ENCODE data around the gene LRRC27. TPM values are rescaled to one million over a fixed set of nuclear protein-coding genes. Genes with fewer than 3 reads are reported as not detected.

Gene LRRC27
- total and polyA plus RNA-seq, 12 donors: 6.5 to 17.6 (median 9.9) TPM

DNA sequence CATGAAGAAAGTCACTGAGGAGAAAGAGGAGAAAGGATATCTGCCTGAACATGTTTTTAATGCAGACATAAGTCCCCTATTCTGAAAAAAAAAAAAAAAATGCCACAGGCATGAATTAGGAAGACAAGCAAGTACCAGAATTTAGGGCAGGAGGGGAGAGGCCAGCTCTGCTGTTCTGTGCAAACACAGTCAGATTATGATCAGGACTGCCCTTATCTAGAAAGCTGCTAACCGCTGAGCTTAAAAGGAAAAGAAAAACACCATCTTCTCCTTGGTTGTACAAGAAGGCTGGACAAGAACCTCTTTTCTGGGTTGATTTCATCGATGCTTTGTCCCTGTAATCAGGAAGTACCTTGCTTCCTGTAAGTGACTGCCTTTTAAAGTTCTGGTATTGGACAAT, 49.7 kb downstream of the LRRC27 start:
- no peaks in the 10 kb centered on the region for H3K36me3 ChIP-seq (replicated peaks in 1 of 2)
- 73 to 88% (median 81%) methylated on average over 2 of the region's 2 CpGs for WGBS, 4 donors
- H3K9me3 ChIP-seq (replicated peaks in 1 of 3): no peaks in the 10 kb centered on the region
- DNase-seq: no peak
- H3K4me1 ChIP-seq (replicated peaks in 1 of 2): no peaks in the 10 kb centered on the region
- H3K4me3 ChIP-seq: no peak overlapping the region
- no peaks in the 10 kb centered on the region for H3K27me3 ChIP-seq
- TF ChIP-seq POLR2A (IDR thresholded peaks at IDR 0.05) (no peak), CTCF (IDR thresholded peaks at IDR 0.05) (no peak)
- no peak overlapping the region for H3K27ac ChIP-seq
- intact Hi-C loops (cut with DNase I): loop anchor here in 1 of 2 donors (10.0 kb wide), 1 partner anchor 263 kb away; no protein-coding TSS in a partner anchor

DNA sequence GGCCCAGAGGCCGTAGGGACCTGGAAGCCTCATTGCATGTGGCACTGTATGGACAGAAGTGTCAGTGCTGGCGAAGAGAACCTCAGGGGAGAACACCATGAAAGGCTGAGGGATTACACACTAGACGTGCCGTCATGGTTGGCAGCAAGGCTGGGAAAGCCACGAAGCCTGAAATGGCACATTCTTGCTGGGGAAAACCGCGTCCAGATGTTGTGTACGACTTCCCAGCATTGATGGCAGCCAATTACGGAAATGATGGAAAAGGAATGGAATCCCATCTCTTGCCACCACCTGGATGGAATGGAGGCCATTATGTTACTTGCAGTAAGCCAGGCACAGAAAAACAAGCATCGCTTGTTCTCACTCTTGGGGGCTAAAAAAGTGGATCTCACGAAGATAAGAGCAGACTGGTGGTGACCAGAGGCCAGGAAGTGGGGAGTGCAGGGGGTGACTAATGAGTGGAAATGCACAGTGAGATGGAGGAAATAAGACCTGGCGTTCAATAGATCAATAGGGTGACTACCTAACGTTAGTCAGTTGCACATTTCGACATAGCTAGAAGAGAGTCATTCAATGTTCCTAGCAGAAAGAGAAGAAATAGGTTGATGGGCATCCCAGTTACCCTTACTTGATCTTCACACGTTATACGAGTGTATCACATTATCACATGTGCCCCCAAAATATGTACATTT, 50.4 kb downstream of the LRRC27 start:
- H3K27ac ChIP-seq: no peak overlapping the region
- DNase-seq: no peak
- intact Hi-C loops (cut with DNase I): loop anchor here in 1 of 2 donors (10.0 kb wide), 1 partner anchor 262 kb away; no protein-coding TSS in a partner anchor
- H3K4me3 ChIP-seq: no peak overlapping the region
- H3K9me3 ChIP-seq (replicated peaks in 1 of 3): no peaks in the 10 kb centered on the region
- no peaks in the 10 kb centered on the region for H3K27me3 ChIP-seq
- 84 to 94% (median 91%) methylated on average over 16 of the region's 16 CpGs for WGBS, 4 donors
- no peaks in the 10 kb centered on the region for H3K4me1 ChIP-seq (replicated peaks in 1 of 2)
- TF ChIP-seq POLR2A (IDR thresholded peaks at IDR 0.05): no peak
- TF ChIP-seq CTCF (IDR thresholded peaks at IDR 0.05): no peak
- no peaks in the 10 kb centered on the region for H3K36me3 ChIP-seq (replicated peaks in 1 of 2)

DNA sequence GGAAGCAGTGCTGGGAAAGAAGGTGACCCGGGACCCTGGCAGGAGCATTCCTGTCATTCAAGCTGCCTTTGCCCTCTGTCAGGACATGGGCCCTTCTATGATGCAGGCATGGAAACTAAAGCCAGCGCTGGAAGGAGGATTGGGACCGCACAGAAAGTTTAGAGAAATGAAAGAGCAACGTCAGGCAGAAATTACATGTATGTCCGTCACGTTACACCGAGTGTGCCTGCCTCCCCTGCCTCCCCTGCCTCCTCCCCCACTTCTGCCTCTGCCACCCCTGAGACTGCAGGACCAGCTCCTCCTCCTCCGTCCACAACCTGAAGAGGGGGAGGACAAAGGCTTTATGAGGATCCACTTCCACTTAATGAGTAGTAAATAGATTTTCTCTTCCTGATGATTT, 51.1 kb downstream of the LRRC27 start:
- Histone ChIP-seq H3K4me1 (replicated peaks in 1 of 2) (no peaks in the 10 kb centered on the region), H3K36me3 (replicated peaks in 1 of 2) (no peaks in the 10 kb centered on the region), H3K9me3 (replicated peaks in 1 of 3) (no peaks in the 10 kb centered on the region), H3K4me3 (no peak overlapping the region), H3K27ac (no peak overlapping the region), H3K27me3 (no peaks in the 10 kb centered on the region)
- no peak for DNase-seq
- 65 to 84% (median 76%) methylated on average over 8 of the region's 8 CpGs for WGBS, 4 donors
- TF ChIP-seq POLR2A (IDR thresholded peaks at IDR 0.05): no peak
- TF ChIP-seq CTCF (IDR thresholded peaks at IDR 0.05): no peak
- intact Hi-C loops (cut with DNase I): loop anchor here in 1 of 2 donors (10.0 kb wide), 1 partner anchor 262 kb away; no protein-coding TSS in a partner anchor

GRCh38 chr10:132383751-132384196, 51.8 kb downstream of the LRRC27 start:
- 77 to 87% (median 82%) methylated on average over 4 to 13 of the region's 13 CpGs for WGBS, 4 donors
- H3K27ac ChIP-seq: no peak overlapping the region
- no peak overlapping the region for H3K4me3 ChIP-seq
- H3K27me3 ChIP-seq: no peaks in the 10 kb centered on the region
- intact Hi-C loops (cut with DNase I): loop anchor here in 1 of 2 donors (10.0 kb wide), 1 partner anchor 261 kb away; no protein-coding TSS in a partner anchor
- H3K36me3 ChIP-seq (replicated peaks in 1 of 2): no peaks in the 10 kb centered on the region
- DNase-seq: peak in 2 of 7 donors; percentile 4 to 11
- H3K4me1 ChIP-seq (replicated peaks in 1 of 2): peaks cover under 1% of the 10 kb centered on the region in 2 donors
- TF ChIP-seq POLR2A (IDR thresholded peaks at IDR 0.05): no peak
- TF ChIP-seq CTCF (IDR thresholded peaks at IDR 0.05): no peak
- no peaks in the 10 kb centered on the region for H3K9me3 ChIP-seq (replicated peaks in 1 of 3)

Measured in adrenal gland (tissue), 12 donors.